ENCODE data around the gene DENND2C.

The DENND2C gene

DNA sequence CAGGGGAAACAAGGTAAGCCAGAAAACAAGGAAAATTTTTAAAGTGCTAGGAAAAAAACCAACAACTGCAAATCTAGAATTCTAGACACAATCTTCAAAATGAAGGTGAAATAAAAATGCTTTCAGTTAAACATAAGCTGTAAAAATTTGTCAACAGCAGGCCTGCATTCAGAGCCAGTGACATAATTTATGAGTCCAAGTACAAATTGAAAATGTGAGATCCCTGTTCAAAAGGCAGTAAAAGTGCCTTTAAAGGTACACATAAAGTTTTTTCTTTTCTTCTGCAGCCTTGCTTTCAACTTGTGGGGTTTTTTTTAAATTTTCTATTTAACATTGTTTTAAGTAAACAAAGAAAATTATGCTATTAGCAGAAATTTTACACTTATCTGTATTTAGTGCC, 37.4 kb downstream of the DENND2C start:
- TF ChIP-seq, protein P1, sequence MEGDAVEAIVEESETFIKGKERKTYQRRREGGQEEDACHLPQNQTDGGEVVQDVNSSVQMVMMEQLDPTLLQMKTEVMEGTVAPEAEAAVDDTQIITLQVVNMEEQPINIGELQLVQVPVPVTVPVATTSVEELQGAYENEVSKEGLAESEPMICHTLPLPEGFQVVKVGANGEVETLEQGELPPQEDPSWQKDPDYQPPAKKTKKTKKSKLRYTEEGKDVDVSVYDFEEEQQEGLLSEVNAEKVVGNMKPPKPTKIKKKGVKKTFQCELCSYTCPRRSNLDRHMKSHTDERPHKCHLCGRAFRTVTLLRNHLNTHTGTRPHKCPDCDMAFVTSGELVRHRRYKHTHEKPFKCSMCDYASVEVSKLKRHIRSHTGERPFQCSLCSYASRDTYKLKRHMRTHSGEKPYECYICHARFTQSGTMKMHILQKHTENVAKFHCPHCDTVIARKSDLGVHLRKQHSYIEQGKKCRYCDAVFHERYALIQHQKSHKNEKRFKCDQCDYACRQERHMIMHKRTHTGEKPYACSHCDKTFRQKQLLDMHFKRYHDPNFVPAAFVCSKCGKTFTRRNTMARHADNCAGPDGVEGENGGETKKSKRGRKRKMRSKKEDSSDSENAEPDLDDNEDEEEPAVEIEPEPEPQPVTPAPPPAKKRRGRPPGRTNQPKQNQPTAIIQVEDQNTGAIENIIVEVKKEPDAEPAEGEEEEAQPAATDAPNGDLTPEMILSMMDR (IDR thresholded peaks at IDR 0.05; ENCODE audit: low read depth, low read length), result no peak
- no peak overlapping the region for H3K4me3 ChIP-seq (ENCODE audit: low read depth, low read length)

DNA sequence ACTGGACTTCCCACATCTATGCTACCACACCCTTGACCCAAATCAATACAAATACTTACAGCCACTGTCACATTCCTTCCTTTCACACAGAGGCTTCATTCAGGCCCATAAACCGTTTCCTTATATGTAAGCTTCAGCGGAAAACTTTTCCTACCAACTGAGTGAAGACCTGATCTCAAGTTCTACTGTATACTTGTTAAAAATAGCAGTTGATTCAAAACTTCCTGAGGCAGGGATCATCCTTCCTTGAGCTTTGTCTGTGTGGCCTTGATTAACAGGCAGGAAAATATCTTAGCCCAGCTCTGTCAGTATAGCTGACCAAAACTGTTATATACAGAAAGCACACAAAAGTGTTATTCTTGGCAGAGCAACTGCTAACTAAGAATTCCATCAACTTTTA, 42.7 kb downstream of the DENND2C start:
- TF ChIP-seq, protein P1 (IDR thresholded peaks at IDR 0.05; ENCODE audit: low read depth, low read length), result no peak
- H3K4me3 ChIP-seq (ENCODE audit: low read depth, low read length), result no peak overlapping the region

DNA sequence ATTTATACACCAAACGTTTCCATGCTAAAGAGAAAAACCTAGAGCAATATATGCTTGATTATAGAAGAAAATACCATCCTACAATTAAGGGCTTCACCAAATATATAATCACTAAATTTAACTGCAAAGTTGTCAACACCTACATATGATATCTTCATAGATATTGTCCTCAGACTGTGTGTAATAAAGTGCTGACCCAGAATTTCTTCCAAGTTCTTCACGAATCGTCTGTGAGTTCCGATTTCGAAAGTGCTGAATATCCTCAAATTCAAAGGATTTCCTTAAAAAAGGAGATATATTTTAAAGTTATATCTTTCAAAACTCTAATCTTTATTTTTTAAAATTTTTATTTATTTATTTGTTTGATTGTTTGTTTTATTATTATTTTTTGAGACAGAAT, 46.5 kb downstream of the DENND2C start:
- TF ChIP-seq, protein P1 (IDR thresholded peaks at IDR 0.05; ENCODE audit: low read depth, low read length), result no peak
- H3K4me3 ChIP-seq (ENCODE audit: low read depth, low read length), result no peak overlapping the region

DNA sequence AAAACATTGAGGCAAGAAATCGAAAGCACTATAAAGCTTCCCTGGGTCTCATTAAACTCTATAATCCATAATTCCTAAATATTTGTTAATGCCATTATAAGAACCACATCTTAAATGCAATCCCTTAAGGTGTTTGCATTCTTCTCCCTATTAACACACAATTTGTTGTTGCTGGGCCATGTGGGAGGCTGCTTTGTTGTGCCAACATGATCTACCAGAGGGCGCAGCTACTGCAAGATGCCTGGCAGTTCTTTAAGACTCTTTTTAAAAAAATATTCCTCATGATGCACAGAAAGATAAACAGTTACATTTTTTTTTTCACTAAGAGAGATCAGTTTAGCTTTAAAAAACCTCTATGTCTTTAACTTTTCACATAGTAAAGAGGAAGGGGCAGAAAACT, 49.4 kb downstream of the DENND2C start:
- no peak overlapping the region for H3K4me3 ChIP-seq (ENCODE audit: low read depth, low read length)
- TF ChIP-seq, protein P1 (IDR thresholded peaks at IDR 0.05; ENCODE audit: low read depth, low read length), result no peak

DNA sequence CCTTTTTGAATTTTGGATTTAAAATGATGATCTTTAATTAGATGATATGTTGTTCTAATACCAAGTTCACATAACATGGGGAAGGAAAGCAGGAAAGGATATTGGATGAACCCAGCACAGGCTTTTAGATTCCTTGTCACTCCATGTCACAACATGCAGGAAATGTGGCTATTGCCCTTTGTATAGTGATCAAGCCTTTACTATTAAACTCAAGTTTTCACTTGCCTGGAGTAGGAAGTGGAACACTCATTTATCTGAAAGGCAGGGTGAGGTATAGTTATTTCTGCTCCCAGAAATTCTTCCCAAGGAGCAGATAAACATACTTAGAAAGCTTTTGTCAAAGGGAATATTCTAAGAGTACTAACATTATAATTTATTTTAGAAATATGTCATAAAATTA, 51.2 kb downstream of the DENND2C start:
- H3K4me3 ChIP-seq (ENCODE audit: low read depth, low read length), result no peak overlapping the region
- TF ChIP-seq, protein P1 (IDR thresholded peaks at IDR 0.05; ENCODE audit: low read depth, low read length), result no peak

DNA sequence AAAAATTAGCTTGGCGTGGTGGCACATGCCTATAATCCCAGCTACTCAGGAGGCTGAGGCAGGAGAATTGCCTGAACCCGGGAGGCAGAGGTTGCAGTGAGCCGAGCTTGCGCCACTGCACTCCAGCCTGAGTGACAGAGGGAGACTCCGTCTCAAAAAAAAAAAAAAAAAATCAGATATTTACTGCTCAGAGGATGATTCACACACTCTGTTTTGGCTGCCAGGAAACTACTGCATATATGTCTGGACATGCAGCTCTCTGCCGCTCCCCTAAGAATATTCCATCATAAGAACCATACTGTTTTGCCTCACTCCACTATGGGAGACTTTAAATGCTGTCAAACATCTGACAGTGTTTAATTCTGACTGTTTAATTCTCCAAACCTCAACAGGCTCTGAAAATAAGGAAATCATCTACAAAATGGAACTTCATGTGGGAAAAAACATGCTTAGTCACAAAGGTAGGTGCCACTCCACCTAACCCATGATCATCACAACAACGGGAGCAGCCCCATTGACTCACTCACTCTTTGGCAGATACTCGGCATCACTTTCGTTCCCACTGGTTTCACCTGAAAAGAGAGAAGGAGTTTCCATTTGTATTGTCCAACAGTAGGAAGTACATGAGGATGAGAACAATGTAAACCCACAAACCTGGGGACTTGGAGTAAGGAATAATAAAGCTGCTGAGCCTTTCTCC, 59.2 kb downstream of the DENND2C start:
- H3K4me3 ChIP-seq (ENCODE audit: low read depth, low read length), result no peak overlapping the region
- TF ChIP-seq, protein P1 (IDR thresholded peaks at IDR 0.05; ENCODE audit: low read depth, low read length), result no peak

DNA sequence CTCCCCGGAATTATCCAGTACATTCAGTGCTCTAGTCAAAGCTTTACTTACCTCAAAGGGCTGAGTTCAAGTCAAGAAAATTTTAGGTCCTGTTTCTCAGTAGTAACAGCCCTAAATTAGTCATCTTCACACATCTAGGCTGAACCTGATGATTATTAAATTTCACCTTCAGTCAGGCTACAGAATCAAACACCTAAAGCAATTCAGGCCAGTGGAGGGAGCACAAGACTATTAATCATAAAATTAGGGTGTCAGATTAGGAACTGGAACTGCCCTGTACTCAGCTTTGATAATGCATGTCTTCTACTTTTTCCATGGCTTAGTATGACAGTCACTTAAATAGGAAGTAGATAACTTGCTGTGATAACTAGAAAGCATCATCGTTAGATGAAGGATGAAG, 60.0 kb downstream of the DENND2C start:
- no peak overlapping the region for H3K4me3 ChIP-seq (ENCODE audit: low read depth, low read length)
- TF ChIP-seq, protein P1 (IDR thresholded peaks at IDR 0.05; ENCODE audit: low read depth, low read length), result no peak
